Activated naive CD8-positive, alpha-beta T cell treated with anti-CD3 and anti-CD28 coated beads, Interleukin-2, amount 10 ng/mL, durations not matched to agents 7 days and 5 days (primary cell): ENCODE results near the gene TLN1. TPM values are rescaled to one million over a fixed set of nuclear protein-coding genes. Genes with fewer than 3 reads are reported as not detected.

Experiments
- ATAC-seq: fragments of 150-1000 bp; cut with Tn5 transposase; one replicate; pipeline ENCODE4 v1.10.0; 2021; ENCODE audit warnings: low read depth, moderate library complexity
- POLR2A ChIA-PET: fragments of 350-600 bp; sonication (Branson Sonifier 250); formaldehyde crosslinking; loops from one replicate; lab custom pipeline; 2021; ENCODE audit warnings: antibody characterized with exemption; lab: Charles Lee
- DNase-seq: peaks from one replicate; pipeline ENCODE4 v3.0.0; 2021
- H3K27ac Mint-ChIP-seq: one replicate; pipeline ENCODE4 v1.8.0; 2022; ENCODE audit warnings: mild to moderate bottlenecking, mixed read lengths
- H3K27me3 Mint-ChIP-seq: one replicate; pipeline ENCODE4 v1.8.0; 2022; ENCODE audit warnings: mild to moderate bottlenecking, moderate library complexity, mixed read lengths
- H3K36me3 Mint-ChIP-seq: one replicate; pipeline ENCODE4 v1.8.0; 2021; ENCODE audit warnings: mild to moderate bottlenecking, mixed read lengths
- H3K4me1 Mint-ChIP-seq: one replicate; pipeline ENCODE4 v1.8.0; 2021; ENCODE audit warnings: mixed read lengths
- H3K4me3 Mint-ChIP-seq: one replicate; pipeline ENCODE4 v1.8.0; 2022; ENCODE audit warnings: mild to moderate bottlenecking, moderate library complexity, mixed read lengths
- H3K9me3 Mint-ChIP-seq: one replicate; pipeline ENCODE4 v1.8.0; 2021; ENCODE audit warnings: mixed read lengths
- microRNA-seq: library from miRNA; unstranded; fragments of <30 nt; microRNA quantifications from one replicate; pipeline ENCODE4 v1.2.0, GENCODE V29; 2022
- total RNA-seq, 2 experiments: library from RNA; stranded (reverse); gene quantifications; one replicate each; pipeline ENCODE4 v1.2.3, GENCODE V29; 2021

Gene TLN1
- total RNA-seq, 2 experiments from 2014 or later = 381 to 388 TPM

- Mint-ChIP-seq H3K27me3 (no peaks in the 10 kb centered on the region), H3K4me1 (peaks cover 57% of the 10 kb centered on the region), H3K27ac (peak within 1 kb of the TSS; percentile 98), H3K9me3 (no peaks in the 10 kb centered on the region), H3K4me3 (peak within 1 kb of the TSS; percentile 92), H3K36me3 (peaks cover 32% of the 10 kb centered on the region)
- DNase-seq = peak; percentile 84
- peak; percentile 90 for ATAC-seq
- POLR2A ChIA-PET = interaction anchor here (0.7 to 10.6 kb wide), 16 partner anchors 9 to 99 kb away, joined by 3 to 214 read pairs (median 6); partner anchors contain the start of genes CD72, CREB3, GBA2 and RGP1
These were observed 74.4 kb downstream of the TLN1 start, which contains the start of gene RMRP for GRCh38 chr9:35657546-35658136. TSS of gene RMRP (minus strand) at chr9:35658019.

GRCh38 chr9:35656831-35657545, 75.0 kb downstream of the TLN1 start:
- Mint-ChIP-seq H3K9me3 (no peaks in the 10 kb centered on the region), H3K4me1 (peaks cover 54% of the 10 kb centered on the region), H3K4me3 (peak overlapping the region; percentile 92), H3K36me3 (peaks cover 27% of the 10 kb centered on the region), H3K27me3 (no peaks in the 10 kb centered on the region), H3K27ac (peak overlapping the region; percentile 98)
- ATAC-seq (no peak), DNase-seq (no peak)
- POLR2A ChIA-PET = interaction anchor here (1.2 to 10.6 kb wide), 9 partner anchors 8 to 92 kb away, joined by 3 to 214 read pairs (median 13); partner anchors contain the start of genes ARHGEF39, CD72, CREB3 and GBA2

- DNase-seq = no peak
- Mint-ChIP-seq H3K4me3 (peak overlapping the region; percentile 92), H3K9me3 (no peaks in the 10 kb centered on the region), H3K36me3 (peaks cover 23% of the 10 kb centered on the region), H3K27ac (no peak overlapping the region), H3K27me3 (no peaks in the 10 kb centered on the region), H3K4me1 (peaks cover 54% of the 10 kb centered on the region)
- POLR2A ChIA-PET = interaction anchor here (1.5 to 10.6 kb wide), 5 partner anchors 8 to 93 kb away, joined by 5 to 214 read pairs (median 16); partner anchors contain the start of genes ARHGEF39, CD72, CREB3 and GBA2
- no peak for ATAC-seq
These were observed 75.6 kb downstream of the TLN1 start for GRCh38 chr9:35656348-35656747.

GRCh38 chr9:35653611-35654010, 78.4 kb downstream of the TLN1 start:
- DNase-seq (no peak), ATAC-seq (no peak)
- peaks cover 14% of the 10 kb centered on the region for H3K36me3 Mint-ChIP-seq
- POLR2A ChIA-PET = interaction anchor here (0.6 kb wide), 2 partner anchors 11 to 653 kb away, joined by 3 to 4 read pairs; no protein-coding TSS in a partner anchor
- no peaks in the 10 kb centered on the region for H3K27me3 Mint-ChIP-seq
- H3K9me3 Mint-ChIP-seq = no peaks in the 10 kb centered on the region
- H3K4me3 Mint-ChIP-seq = no peak overlapping the region
- H3K4me1 Mint-ChIP-seq = peaks cover 38% of the 10 kb centered on the region
- no peak overlapping the region for H3K27ac Mint-ChIP-seq

- ATAC-seq (no peak), DNase-seq (no peak)
- H3K9me3 Mint-ChIP-seq = no peaks in the 10 kb centered on the region
- H3K4me1 Mint-ChIP-seq = peaks cover 44% of the 10 kb centered on the region
- H3K27me3 Mint-ChIP-seq = no peaks in the 10 kb centered on the region
- POLR2A ChIA-PET = interaction anchor here (0.9 kb wide), 1 partner anchor 161 kb away, joined by 3 read pairs; the partner anchor contains the start of gene HINT2
- peaks cover 15% of the 10 kb centered on the region for H3K36me3 Mint-ChIP-seq
- no peak overlapping the region for H3K27ac Mint-ChIP-seq
- no peak overlapping the region for H3K4me3 Mint-ChIP-seq
These were observed 79.2 kb downstream of the TLN1 start for GRCh38 chr9:35652829-35653209.

- H3K9me3 Mint-ChIP-seq = no peaks in the 10 kb centered on the region
- H3K4me3 Mint-ChIP-seq = peak overlapping the region; percentile 25
- no peaks in the 10 kb centered on the region for H3K27me3 Mint-ChIP-seq
- peaks cover 13% of the 10 kb centered on the region for H3K36me3 Mint-ChIP-seq
- POLR2A ChIA-PET = interaction anchor here (0.9 to 9.1 kb wide), 3 partner anchors 9 to 162 kb away, joined by 3 to 214 read pairs (median 166); partner anchors contain the start of genes ARHGEF39, CCDC107, CD72 and HINT2
- H3K27ac Mint-ChIP-seq = peak overlapping the region; percentile 40
- no peak for ATAC-seq
- H3K4me1 Mint-ChIP-seq = peaks cover 44% of the 10 kb centered on the region
- DNase-seq = no peak
These were observed 79.8 kb downstream of the TLN1 start for GRCh38 chr9:35651956-35652828.

GRCh38 chr9:35650341-35651158, 81.4 kb downstream of the TLN1 start, which contains the start of gene SIT1:
TSS of gene SIT1 (minus strand) at chr9:35650931. CDS start at chr9:35650853, 78 bp downstream.
- Mint-ChIP-seq H3K36me3 (peaks cover 15% of the 10 kb centered on the region), H3K4me3 (peak within 1 kb of the TSS; percentile 87), H3K27me3 (no peaks in the 10 kb centered on the region), H3K9me3 (no peaks in the 10 kb centered on the region), H3K4me1 (peaks cover 33% of the 10 kb centered on the region), H3K27ac (peak within 1 kb of the TSS; percentile 90)
- POLR2A ChIA-PET = interaction anchor here (0.9 to 9.1 kb wide), 9 partner anchors 10 to 164 kb away, joined by 3 to 214 read pairs (median 12); partner anchors contain the start of genes ARHGEF39, CCDC107, CD72 and CREB3
- DNase-seq (peak; percentile 66), ATAC-seq (no peak)

GRCh38 chr9:35649431-35650340, 82.3 kb downstream of the TLN1 start:
- peaks cover 15% of the 10 kb centered on the region for H3K36me3 Mint-ChIP-seq
- H3K27me3 Mint-ChIP-seq = no peaks in the 10 kb centered on the region
- H3K4me3 Mint-ChIP-seq = peak overlapping the region; percentile 87
- H3K27ac Mint-ChIP-seq = peak overlapping the region; percentile 90
- H3K4me1 Mint-ChIP-seq = peaks cover 37% of the 10 kb centered on the region
- no peaks in the 10 kb centered on the region for H3K9me3 Mint-ChIP-seq
- ATAC-seq (no peak), DNase-seq (peak; percentile 67)
- POLR2A ChIA-PET = interaction anchor here (0.6 to 9.1 kb wide), 13 partner anchors 10 to 478 kb away, joined by 3 to 214 read pairs (median 6); partner anchors contain the start of genes ARHGEF39, CCDC107, CD72 and CREB3

Small RNA genes lying within 50 kb of the gene (microRNA-seq; reads per million reads assigned to microRNA genes)
- gene MIR6852 (not detected), gene MIR6853 (not detected)

Other genes with a start within 250 kb of the TLN1 start
- 1 to 10 TPM; 2.1 to 2.3 TPM for gene RUSC2, start 242.1 kb downstream of the TLN1 start, total RNA-seq
- gene TESK1, start 126.9 kb downstream of the TLN1 start, total RNA-seq = 10 to 100 TPM; 42.2 to 42.8 TPM
- 10 to 100 TPM; 15.3 to 18.4 TPM for gene CD72, start 113.8 kb downstream of the TLN1 start, total RNA-seq
- gene SIT1, start 81.3 kb downstream of the TLN1 start, total RNA-seq = 100 to 1,000 TPM; 174 to 195 TPM
- gene RMRP, start 74.2 kb downstream of the TLN1 start, total RNA-seq = over 10,000 TPM; 10,447 to 10,452 TPM
- 10 to 100 TPM; 32.7 to 36.3 TPM for gene CCDC107, start 73.9 kb downstream of the TLN1 start, total RNA-seq
- 10 to 100 TPM; 13.1 to 13.4 TPM for gene ARHGEF39, start 67.0 kb downstream of the TLN1 start, total RNA-seq
- 1 to 10 TPM in 1 of 2 experiments, under 1 TPM in 1; 0.86 to 1.2 TPM for gene CA9, start 58.3 kb downstream of the TLN1 start, total RNA-seq
- gene TPM2, start 42.3 kb downstream of the TLN1 start, total RNA-seq = 10 to 100 TPM; 35.7 to 36.9 TPM
- gene CREB3, start 471 bp upstream of the TLN1 start, total RNA-seq = 10 to 100 TPM; 21.1 to 24.1 TPM
- gene GBA2, start 17.0 kb upstream of the TLN1 start, total RNA-seq = 10 to 100 TPM; 60.1 to 62.2 TPM
- 10 to 100 TPM; 26.9 to 29.1 TPM for gene RGP1, start 17.1 kb upstream of the TLN1 start, total RNA-seq
- gene MSMP, start 22.1 kb upstream of the TLN1 start, total RNA-seq = not detected
- gene NPR2, start 59.4 kb upstream of the TLN1 start, total RNA-seq = 10 to 100 TPM; 13.5 to 13.7 TPM
- gene SPAG8, start 80.1 kb upstream of the TLN1 start, total RNA-seq = 1 to 10 TPM; 3.4 to 4.6 TPM
- 10 to 100 TPM; 54.3 to 56.4 TPM for gene HINT2, start 82.8 kb upstream of the TLN1 start, total RNA-seq
- not detected for gene FAM221B, start 96.5 kb upstream of the TLN1 start, total RNA-seq
- 1 to 10 TPM; 5.9 to 6.1 TPM for gene TMEM8B, start 97.0 kb upstream of the TLN1 start, total RNA-seq
- gene OR13J1, start 138.2 kb upstream of the TLN1 start, total RNA-seq = not detected
- gene HRCT1, start 174.0 kb upstream of the TLN1 start, total RNA-seq = not detected
- not detected for gene SPAAR, start 177.3 kb upstream of the TLN1 start, total RNA-seq
- gene OR2S2, start 226.0 kb upstream of the TLN1 start, total RNA-seq = not detected